Mammary epithelial cell (primary cell): Measurements from ENCODE around the gene MTMR2.

ENCODE experiments used
- EZH2 ChIP-seq: IDR thresholded peaks from 2 replicates; pipeline ENCODE4 v1.6.1; 2012; ENCODE audit warnings: low read length, inconsistent platforms, borderline replicate concordance
- TF ChIP-seq, protein P1 (sequence below), 2 donors: IDR thresholded peaks in 1 of 2; conservative IDR thresholded peaks in 1 of 2; 2 replicates each; pipeline ENCODE4 v1.5.1; 2011 to 2012; ENCODE audit warnings: inconsistent platforms in 2 of 2, low read length in 2 of 2, mild to moderate bottlenecking in 2 of 2, control low read depth in 1 of 2, low read depth in 1 of 2; ENCODE audit not compliant: insufficient read depth in 1 of 2; ENCODE audit errors: extremely low read depth in 1 of 2

DNA sequence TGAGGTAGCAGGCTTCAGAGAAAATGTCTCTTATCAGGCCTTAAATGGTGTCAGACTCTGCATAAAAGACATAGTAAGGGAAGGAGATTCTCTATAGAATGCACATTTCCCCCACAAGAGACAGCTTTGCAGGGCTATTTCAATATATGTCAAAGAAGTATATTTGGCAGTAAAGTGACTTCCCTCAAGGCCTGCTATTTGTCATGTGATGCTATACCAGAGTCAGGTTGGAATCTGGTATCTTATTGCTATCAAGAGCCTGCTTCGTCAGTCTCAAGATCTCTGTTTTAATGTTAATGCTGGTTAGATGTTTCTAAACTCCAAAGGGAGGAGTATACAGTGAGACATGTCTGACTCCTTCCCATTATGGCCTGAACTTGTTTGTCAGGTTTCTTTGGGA is 40.4 kb upstream of the MTMR2 start:
- TF ChIP-seq, protein P1, sequence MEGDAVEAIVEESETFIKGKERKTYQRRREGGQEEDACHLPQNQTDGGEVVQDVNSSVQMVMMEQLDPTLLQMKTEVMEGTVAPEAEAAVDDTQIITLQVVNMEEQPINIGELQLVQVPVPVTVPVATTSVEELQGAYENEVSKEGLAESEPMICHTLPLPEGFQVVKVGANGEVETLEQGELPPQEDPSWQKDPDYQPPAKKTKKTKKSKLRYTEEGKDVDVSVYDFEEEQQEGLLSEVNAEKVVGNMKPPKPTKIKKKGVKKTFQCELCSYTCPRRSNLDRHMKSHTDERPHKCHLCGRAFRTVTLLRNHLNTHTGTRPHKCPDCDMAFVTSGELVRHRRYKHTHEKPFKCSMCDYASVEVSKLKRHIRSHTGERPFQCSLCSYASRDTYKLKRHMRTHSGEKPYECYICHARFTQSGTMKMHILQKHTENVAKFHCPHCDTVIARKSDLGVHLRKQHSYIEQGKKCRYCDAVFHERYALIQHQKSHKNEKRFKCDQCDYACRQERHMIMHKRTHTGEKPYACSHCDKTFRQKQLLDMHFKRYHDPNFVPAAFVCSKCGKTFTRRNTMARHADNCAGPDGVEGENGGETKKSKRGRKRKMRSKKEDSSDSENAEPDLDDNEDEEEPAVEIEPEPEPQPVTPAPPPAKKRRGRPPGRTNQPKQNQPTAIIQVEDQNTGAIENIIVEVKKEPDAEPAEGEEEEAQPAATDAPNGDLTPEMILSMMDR (conservative IDR thresholded peaks at IDR 0.05 in 1 of 2, IDR thresholded peaks at IDR 0.05 in 1 of 2; ENCODE audit: extremely low read depth in 1 of 2, insufficient read depth in 1 of 2, low read depth in 1 of 2, low read length in 2 of 2): no peak
- no peak for TF ChIP-seq EZH2
